HEK293 (cell line): Measurements from ENCODE around the gene PPP1R8.

Source experiments
- HOXC10 ChIP-seq: sonication (generic); formaldehyde crosslinking; IDR thresholded peaks from 2 replicates; pipeline ENCODE4 v1.8.1; 2023; ENCODE audit warnings: mild to moderate bottlenecking, missing genetic modification reagents
- ZNF18 ChIP-seq: fragments of 450-650 bp; formaldehyde crosslinking; IDR thresholded peaks from 2 replicates; pipeline ENCODE4 v1.5.1; 2016; ENCODE audit warnings: missing biosample characterization, missing genetic modification characterization
- TF ChIP-seq, protein P1 (sequence below): fragments of 450-650 bp; formaldehyde crosslinking; IDR thresholded peaks from 2 replicates; pipeline ENCODE4 v1.5.1; 2016; ENCODE audit warnings: missing biosample characterization, missing genetic modification characterization

DNA sequence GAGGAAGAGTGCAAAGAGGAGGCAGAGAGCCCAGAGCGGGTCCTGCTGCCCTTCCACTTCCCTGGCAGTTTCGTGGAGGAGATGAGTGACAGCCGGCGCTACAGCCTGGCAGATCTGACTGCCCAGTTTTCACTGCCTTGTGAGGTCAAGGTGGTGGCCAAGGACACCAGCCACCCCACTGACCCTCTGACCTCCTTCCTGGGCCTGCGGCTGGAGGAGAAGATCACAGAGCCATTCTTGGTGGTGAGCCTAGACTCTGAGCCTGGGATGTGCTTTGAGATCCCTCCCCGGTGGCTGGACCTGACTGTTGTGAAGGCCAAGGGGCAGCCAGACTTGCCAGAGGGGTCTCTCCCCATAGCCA lies 51.9 kb downstream of the PPP1R8 start:
- TF ChIP-seq, protein P1, sequence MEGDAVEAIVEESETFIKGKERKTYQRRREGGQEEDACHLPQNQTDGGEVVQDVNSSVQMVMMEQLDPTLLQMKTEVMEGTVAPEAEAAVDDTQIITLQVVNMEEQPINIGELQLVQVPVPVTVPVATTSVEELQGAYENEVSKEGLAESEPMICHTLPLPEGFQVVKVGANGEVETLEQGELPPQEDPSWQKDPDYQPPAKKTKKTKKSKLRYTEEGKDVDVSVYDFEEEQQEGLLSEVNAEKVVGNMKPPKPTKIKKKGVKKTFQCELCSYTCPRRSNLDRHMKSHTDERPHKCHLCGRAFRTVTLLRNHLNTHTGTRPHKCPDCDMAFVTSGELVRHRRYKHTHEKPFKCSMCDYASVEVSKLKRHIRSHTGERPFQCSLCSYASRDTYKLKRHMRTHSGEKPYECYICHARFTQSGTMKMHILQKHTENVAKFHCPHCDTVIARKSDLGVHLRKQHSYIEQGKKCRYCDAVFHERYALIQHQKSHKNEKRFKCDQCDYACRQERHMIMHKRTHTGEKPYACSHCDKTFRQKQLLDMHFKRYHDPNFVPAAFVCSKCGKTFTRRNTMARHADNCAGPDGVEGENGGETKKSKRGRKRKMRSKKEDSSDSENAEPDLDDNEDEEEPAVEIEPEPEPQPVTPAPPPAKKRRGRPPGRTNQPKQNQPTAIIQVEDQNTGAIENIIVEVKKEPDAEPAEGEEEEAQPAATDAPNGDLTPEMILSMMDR (tag by site-specific recombination): no peak
- TF ChIP-seq HOXC10 (CRISPR knock-in tag) (no peak), ZNF18 (no peak)
